Activated naive CD4-positive, alpha-beta T cell (primary cell): ENCODE results near the gene EIF4G2.

Experiments used
- DNase-seq, 4 experiments: peaks; one replicate each; lab custom pipeline; 2025; lab: John Stamatoyannopoulos, UW

Gene EIF4G2

DNA sequence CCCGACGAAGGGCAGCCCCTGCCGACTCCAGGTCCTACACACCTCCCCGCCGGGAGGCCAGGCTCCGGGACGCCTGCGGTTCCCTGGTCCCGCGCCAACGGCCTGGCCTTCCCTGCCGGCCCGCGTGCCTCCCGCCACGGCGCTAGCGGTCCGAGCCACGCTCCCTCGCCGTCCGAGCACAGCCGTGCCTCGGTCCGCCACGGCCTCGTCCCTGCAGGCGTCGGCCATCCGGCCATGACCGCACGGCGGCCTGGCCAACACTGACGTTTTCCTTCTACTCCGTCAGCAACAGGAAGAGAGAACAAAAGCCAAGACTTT is 532 bp downstream of the EIF4G2 start:
- no peak for DNase-seq

DNA sequence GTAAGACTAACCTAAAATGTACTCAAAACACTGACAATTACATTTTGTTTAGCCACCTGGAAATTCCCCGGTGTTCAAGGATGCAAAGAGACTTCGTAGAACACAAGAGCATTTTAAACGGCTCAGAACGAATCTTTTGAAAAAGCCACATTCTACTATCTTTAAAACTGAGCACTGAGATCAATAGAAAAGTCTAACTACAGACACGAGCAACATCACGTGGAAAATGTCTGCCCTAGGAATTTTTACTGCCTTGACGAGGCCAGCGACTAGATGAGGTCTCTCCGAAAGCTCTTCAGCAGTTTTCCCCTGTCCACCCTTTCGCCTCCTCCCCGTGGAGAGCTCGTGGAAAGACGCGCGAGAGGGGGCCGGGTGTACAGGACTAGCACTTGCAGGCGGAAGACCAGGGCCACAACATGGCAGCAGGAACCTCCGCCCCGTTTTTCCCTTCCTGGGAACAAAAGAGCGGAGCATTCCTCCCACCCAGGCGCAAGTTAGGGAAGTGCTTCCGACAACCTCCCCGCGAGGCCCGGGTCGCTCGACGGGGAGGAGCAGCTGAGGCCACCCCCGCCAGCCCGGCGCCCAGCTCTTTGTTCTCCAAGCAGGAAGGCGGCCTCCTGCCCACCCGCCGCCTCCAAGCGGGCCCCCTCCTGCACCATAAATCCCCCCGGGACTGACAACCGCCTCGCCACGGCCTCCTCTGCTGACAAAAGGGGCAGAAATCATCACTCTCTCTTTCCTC is 1.1 kb downstream of the EIF4G2 start:
- DNase-seq = peak; percentile 22 to 55 (median 40)

DNA sequence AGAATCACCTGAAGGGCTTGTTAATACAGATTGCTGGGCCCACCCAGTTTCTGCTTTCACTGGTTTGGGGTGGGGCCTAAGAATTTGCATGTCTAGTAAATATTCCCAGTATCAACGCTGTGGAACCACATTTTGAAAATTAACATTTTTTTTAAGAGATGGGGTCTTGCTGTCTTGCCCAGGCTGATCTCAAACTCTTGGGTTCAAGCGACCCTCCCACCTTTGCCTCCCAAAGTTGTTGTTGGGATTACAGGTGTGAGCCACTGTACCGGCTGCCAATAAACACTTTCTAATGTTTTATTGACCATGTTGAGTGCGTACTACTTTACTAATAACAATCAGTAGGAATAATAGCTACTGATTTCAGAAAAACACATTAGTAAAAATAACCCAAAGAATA is 2.5 kb downstream of the EIF4G2 start:
- DNase-seq = no peak

DNA sequence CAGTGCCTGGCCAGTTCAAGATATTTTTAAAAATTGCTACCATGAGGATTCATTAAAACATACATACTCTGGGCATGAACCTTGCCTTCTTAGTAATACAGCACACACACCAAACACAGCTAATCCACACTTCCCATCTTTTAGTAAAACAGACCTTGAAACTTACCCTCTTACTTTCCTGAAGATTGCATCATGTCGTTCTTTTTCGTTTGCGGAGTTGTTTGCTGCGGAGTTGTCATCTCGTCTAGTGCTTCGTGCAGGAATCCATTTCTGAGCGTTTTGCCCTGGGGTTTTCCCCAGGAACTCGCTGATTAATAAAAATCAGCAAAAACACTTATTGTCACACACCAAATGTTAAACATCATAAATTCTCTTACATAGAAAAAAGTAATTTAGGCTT is 3.0 kb downstream of the EIF4G2 start:
- no peak for DNase-seq

DNA sequence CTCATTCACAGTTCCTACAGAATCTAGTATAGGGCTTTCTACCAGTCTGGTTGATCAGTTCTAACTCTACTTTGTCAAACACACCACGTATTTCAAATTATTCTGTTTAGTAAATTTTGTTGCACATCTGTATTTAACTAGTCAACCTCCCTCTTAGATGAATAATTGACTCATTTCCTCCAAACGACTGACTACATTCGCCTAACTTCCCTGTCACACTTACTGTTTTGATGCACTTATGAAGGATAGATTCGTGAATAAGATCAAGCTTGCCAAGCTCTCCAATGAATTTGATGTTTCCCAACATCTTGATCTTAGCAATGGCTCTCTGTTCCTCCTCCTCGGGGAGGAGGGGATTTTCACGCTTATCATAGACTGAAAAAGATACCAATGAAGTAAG is 5.0 kb downstream of the EIF4G2 start:
- no peak for DNase-seq

DNA sequence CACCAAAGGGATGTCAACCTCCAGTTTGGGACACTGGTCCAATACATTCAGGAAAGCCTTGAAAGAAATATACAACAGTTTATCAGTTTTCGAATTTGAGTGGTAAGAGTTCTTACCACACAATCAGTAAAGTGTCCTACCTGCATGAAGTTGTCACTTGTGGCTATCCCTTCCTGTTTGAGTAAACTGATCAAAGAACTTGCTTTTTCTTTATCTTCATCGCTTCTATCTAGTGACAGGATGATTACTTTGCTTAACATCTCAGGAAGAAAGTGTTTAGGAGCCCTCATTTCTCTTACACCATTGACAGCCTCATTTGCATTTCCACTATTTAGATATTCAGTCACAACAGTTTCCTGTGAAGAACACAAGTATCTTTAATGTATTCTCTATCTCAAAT is 8.4 kb downstream of the EIF4G2 start:
- DNase-seq = no peak

DNA sequence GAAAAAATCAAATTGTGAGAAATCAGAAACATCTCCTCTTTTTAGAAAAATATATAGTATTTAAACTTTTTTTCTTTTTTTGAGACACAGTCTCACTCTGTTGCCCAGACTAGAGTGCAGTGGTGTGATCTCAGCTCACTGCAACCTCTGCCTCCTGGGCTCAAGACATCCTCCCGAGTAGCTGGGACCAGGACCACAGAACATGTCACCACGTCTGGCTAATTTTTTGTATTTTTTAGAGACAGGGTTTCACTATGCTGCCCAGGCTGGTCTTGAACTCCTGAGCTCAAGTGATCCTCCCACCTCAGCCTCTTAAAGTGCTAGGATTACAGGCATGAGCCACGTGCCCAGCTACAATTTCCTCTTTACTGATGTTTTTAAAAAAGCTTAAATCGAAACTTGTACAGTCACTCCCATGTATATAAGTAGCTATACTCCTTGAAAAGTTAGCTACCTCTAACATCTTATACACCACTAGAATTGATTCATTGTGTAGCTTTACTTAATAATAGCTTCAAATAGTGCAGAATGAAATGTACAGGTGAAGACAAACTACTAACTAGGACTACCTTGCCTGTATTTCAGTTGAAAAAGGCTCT is 10.3 kb downstream of the EIF4G2 start:
- no peak for DNase-seq

DNA sequence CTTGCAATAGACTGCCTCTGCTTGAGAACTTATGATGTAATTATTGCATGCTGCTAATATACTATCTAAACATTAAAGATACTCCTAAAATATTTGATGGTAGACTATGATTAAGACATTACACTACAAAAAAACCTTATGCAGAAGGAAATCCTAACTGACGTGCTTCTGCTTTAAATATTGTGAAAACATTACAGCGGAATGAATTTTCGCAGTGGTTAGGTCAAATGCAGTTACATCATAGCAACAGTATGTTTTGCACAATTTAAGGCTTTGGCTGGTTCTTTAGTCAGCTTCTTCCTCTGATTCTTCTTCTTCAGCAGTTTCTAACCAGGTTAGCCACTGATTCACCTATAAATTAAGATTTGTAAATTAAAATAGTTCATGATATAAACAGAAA is 11.2 kb downstream of the EIF4G2 start:
- no peak for DNase-seq

DNA sequence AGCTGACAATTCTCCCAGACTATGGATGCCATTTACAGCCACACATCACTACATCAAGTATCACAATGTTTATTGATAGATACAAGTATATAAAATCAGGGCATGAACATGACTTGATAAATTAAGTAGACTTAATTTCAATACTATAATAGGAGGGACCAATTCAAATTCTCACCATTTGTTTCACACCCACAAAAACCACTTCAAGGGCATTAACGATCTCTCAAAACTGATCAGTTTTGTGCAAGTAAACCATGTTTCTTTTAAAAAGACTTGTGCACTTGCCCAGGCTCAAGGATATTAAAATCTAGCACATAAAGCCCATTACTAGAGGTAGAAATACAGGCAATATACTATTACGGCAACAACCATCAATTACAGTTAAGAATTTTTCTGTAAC is 11.7 kb downstream of the EIF4G2 start:
- no peak for DNase-seq

DNA sequence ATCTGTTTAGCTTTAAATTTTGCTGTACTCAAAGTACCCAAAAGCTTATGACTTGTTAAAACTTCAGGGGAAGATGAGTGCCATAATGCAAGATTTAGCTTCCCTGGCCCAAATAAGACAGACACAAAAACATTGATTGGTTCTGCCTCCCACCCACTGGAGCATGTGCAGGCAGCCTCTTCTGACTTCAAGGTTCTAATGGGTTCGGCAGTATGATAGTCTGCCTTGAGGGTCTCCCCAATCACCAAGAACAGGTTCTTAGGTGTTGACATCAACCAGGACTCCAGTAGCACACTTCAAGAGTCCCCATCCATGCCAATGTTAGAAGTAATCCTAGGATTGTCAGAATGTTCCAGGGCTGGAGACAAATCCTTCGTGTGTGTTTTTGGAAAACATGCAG is 12.5 kb downstream of the EIF4G2 start:
- DNase-seq = no peak

DNA sequence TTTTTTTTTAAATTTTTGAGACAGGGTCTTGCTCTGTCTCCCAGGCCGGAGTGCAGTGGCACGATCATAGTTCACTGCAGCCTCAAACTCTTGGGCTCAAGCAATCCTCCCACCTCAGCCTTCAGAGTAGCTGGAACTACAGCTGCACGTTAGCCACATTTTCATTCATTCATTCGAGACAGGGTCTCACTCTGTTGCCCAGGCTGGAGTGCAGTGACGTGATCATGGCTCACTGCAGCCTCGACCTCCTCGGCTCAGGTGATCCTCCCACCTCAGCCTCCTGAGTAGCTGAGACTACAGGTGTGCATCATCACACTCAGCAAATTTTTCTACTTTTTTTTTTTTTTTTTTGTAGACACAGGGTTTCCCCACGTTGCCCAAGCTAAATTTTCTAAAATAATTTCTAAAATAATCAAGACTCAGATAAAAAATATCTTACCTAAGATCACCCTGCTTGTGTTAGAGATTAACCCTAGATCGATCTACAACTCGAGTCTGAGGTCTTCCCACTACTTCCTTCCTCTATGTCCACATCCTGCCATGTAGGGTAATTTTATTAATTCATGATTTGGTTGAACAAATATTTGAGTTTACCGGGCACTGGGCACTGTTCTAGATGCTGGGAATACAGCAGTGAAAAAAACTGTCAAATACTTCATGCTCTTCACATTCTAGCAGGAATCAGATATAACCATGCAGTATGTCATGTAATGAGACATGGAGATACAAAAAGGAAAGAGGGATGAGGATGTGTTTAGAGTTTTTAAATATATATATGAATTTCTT is 15.1 kb downstream of the EIF4G2 start:
- no peak for DNase-seq

DNA sequence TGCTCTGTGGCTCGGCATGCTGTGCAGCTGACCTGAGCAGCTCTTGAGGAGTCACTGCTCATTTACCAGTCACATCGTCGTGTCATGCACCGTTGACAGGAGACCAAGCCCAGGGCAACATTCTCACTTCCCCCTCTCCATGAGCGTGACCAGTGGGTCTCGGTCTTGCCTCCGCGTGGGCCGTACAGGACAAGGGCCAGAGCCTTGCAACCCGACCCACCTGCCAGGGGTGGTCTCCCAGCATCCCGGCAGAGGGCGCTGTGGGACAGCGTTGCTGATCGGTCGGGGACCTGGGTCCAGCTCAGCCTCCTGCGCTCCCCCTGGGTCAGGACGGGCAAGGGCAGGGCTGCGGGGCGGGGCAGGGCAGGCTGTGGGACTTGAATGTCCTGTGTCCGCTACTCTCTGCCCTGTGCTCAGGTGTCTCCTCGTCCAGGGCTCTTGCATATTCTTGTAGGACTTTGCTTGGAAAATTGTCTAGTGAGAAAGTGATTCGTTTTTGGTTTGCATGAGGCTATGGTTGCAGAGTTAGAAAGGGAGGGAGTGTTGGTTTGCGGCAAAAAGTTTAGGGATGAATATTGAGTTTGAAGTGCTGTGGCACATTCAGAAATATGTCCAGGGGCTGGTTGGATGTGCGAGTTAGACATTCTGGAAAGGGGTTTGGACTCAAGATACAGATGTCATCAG is 16.2 kb downstream of the EIF4G2 start:
- DNase-seq = peak; percentile 62 to 83 (median 80)

DNA sequence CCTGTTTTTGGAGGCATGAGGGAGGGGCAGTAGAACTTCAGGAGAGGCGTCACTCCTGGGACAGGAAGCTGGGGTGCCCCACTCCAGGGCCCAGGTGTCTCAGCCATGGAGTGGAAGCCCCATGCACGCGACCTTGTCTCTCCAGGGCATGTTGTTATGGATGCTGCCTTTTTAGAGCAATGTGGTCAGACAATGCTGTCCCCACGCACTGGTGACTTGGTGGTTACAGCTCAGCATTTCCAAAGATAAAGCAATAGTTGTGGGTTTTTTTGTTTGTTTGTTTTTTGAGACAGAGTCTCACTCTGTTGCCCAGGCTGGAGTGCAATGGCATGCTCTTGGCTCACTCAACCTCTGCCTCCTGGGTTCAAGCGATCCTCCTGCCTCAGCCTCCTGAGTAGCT is 22.3 kb downstream of the EIF4G2 start:
- DNase-seq = no peak

DNA sequence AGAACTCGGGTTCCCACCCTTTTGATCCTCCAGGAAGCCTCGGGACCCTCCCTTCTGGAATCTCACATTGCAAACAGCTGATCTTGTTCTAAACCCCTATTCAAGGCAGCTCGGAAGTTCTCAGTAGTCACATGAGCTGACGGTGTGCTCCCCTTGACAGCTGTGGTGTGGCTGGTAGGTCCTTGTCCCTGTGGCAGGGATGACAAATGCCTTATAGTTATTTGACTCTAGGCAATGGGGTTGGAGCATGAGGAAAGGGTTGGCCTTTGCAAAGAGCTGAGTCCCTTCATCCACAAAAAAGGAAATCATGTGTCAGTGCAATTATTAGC is 23.6 kb downstream of the EIF4G2 start:
- no peak for DNase-seq

DNA sequence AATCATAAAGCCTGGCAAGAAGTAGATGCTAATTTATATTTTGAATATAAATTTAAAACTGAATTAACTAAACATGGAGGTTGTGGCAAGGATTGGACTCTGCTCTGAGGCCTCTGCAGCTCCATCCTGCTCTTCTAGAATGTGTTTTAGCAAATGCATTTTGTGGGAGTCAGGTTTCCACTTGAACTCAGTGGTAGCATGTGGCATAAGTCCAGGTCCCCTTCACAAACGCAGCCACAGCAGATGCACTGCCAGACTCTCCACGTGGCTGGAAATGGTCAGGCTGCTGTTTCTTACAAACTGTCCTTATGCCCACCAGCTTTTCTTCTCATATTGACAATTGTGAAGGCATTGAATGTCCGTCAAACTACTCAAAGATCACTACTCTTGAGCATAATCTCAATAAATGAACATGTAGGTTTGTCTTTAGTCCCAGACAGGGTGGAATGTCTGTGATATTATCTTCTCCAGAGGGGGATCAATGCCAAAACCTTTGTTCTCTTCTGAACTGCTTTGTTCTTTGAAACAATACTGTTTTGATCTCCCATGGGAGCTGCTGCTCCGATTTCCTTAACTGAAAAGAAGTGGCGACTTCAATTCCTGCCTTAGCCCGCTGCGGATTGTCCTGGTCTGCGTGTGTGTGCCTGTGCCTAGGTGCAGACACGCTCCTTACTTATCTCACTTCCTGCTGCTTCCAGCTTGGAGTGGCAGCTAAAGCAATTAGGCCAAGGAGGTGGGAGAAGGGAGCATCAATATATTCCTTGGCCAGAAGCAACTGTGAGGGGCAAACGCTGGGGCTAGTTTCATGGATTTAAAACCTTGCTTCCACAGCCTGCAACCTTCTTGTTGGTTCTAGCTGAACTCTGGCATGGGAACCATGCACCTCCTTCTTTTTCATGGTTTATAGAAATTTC is 24.2 kb downstream of the EIF4G2 start:
- DNase-seq = no peak

DNA sequence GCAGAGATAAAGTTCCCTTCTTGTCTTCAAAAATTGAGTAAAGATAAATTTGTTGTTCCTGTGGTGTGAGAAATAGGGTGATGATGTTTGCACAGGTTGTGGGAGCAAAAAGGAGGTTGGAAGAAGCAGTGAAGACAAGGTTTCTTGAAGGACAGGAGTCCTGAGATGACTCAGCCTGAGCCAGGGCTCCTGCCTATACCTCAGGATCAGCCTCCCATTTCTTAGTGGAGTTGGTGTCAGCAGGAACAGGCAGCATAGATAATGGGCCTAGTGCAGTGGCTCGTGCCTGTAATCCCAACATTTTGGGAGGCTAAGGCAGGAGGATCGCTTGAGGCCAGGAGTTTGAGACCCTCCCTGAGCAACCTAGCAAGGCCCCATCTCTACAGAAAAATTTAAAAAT is 28.7 kb downstream of the EIF4G2 start:
- DNase-seq = no peak

DNA sequence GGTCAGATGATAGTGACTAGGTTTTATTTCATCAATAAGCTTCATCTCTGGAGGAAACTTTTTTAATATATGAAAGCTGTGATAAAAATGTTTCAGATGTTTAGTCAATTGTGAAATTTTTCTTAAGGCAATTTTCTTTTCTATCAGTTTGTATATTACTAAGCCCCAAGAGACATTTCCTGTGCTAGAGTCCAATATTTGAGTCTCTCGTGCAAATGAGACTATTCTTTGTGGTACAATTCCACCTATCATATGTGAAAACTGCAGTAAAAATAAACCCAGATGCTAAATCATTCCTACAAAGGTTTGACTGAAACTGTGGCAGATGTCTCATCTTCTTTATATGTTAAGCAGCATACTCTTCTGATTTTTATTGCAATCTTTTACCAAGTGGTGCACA is 29.6 kb downstream of the EIF4G2 start:
- no peak for DNase-seq

DNA sequence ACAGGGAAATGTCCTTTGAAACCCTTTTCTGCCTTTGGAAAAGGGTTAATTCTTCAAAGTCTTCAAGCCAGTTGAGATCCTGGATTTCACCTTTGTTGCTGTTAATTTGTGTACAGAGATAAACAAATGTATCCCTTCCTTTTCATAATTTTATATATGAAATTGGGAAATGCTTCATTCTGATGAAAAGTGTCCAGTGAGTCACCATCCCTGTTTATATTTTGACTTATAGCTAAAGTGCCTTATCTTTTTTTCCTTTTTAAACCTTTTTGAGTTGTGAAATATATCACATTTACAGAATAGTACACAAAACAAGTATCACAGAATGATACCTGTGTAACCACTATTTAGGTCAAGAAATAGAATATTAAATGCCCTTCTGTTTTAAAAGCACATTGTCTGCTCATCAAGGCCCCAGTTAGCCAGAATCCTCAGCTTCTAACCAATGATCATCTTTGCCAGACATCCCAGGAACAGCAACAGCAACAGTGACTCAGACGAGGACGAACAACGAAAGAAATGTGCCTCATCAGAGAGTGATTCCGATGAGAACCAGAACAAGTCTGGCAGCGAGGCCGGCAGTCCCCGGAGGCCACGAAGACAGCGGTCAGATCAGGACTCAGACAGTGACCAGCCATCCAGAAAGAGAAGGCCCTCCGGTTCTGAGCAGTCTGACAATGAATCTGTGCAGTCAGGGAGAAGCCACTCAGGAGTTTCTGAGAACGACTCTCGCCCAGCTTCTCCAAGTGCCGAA is 30.3 kb downstream of the EIF4G2 start:
- DNase-seq = no peak

DNA sequence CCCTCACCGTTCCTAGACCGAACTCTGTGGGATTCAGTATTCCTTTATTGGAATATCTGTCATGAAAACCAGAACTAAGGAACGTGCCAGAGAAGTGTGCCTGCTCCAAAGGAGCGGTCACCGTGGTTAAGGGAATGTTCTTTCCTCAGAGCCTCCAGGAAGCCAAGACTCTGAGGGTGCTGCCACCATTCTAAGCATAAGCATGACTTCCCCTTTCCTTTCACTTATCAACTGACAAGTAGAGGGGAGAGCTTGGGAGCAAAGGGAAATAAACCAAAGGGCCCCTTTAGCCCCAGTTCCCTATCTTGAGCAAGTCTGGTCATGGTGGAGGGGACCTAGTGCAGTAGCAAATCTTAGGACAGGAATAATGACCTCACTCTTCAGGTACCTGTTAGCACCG is 30.9 kb downstream of the EIF4G2 start:
- no peak for DNase-seq

DNA sequence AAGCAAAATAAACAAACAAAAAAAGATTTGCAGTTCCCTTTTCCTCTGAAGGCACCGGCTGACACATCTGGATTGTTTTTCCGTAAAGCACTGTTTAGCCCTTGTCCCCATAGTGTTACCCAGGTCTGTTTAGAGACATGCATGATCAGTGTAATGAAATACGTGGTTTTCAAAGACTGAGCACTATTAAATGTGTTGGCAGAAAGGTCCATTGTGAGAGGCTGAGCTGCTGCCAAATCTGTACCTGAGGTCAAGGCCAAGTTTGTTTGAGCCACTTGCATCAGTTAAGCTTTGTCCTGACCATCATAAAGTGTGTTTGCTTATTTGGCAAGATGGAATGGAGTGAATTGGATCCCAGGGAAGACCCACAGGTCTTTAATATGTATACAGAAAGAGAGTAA is 31.3 kb downstream of the EIF4G2 start:
- DNase-seq = no peak

DNA sequence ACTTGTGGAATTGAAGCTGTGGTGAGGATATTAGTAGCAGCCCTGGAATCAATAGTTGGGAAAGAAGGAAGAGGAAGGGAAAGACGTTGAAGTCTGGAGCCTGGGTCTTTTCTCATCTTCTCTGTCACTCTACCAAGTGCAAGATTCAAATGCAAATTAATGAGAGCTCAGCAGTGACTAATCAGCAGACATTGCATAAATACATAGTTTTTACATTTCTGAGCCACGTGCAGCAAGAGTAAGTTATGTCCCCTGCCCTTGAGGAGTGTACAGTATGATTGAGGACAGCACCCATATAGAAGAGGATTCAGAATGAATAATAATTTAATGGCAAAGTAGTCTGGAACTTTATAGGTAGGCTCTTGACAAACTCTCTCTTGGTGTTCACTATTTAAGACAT is 33.9 kb downstream of the EIF4G2 start:
- DNase-seq = no peak
